ENCODE results near the gene RHBDL1. TPM values are rescaled to one million over a fixed set of nuclear protein-coding genes. Genes with fewer than 3 reads are reported as not detected.

Gene RHBDL1
- total and polyA plus RNA-seq, 2 experiments from 2014 or later = 0.90 to 2.1 TPM

DNA sequence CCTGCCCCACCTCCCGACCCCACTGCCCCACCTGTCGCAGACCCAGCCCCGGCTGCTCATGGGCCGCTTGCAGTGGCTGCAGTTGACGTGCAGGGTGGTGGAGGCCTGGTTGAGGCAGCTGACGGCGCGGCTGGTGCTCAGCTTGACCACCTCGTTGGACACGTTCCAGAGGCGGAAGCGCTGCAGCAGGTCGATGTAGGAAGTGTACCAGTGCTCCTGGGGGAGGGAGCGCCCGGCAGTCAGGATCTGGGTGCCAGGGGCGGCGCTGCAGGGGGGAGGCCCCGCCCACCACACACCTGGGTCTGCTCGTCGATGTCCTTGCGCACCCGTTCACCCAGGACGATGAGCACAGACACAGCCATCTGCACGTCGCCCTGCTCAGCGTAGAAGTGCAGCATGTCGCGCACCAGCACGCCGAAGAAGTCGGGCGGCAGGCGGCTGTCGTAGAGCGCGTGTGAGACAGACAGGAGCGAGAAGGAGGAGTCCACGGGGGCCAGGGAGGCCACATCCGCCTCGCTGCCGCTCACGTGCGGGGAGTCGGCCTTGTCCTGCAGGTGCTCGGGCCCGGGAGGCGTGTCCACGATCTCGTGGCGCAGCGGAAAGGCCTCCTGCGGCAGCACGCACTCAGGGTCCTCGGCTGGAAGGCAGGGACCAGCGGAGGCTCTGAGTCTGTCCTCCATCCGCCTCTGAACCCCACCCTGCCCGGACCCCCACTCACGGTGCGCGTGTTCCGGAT lies 9.7 kb downstream of the RHBDL1 start:
- WGBS, 2 experiments (ENCODE audit: low coverage in 1 of 2, low lambda C conversion rate in 2 of 2, missing lambda C conversion rate in 2 of 2) = 95% methylated on average over 24 to 61 of the region's 61 CpGs
- H3K9me2 ChIP-seq (ENCODE audit: insufficient read depth) = no peaks in the 10 kb centered on the region
- no peak overlapping the region for H3K27ac ChIP-seq
- H3K9me3 ChIP-seq (ENCODE audit: low read depth) = no peaks in the 10 kb centered on the region
- no peaks in the 10 kb centered on the region for H3K27me3 ChIP-seq (replicated peaks; ENCODE audit: insufficient read depth)
- H3K4me3 ChIP-seq = no peak overlapping the region
- H2AFZ ChIP-seq = no peak overlapping the region
- in situ Hi-C loops (cut with MboI) = no loop called here
- no peaks in the 10 kb centered on the region for H4K20me1 ChIP-seq (ENCODE audit: insufficient read depth)
- peaks cover 20% of the 10 kb centered on the region for H3K4me1 ChIP-seq (ENCODE audit: insufficient read depth)
- H3K36me3 ChIP-seq (ENCODE audit: low read depth) = peaks cover 11% of the 10 kb centered on the region; the same call in 1 of the 2 replicates
- DNase-seq = no peak
- TF ChIP-seq EZH2 (IDR thresholded peaks at IDR 0.05; ENCODE audit: insufficient read depth, poor library complexity, severe bottlenecking) = no peak
- peaks cover 60% of the 10 kb centered on the region for H3K79me2 ChIP-seq (ENCODE audit: insufficient read depth)
- H3F3A ChIP-seq (ENCODE audit: insufficient read depth) = peaks cover 15% of the 10 kb centered on the region; the same call in 1 of the 2 replicates
- no peak overlapping the region for H3K9ac ChIP-seq
- no peak overlapping the region for H3K4me2 ChIP-seq (ENCODE audit: unreplicated experiment)

DNA sequence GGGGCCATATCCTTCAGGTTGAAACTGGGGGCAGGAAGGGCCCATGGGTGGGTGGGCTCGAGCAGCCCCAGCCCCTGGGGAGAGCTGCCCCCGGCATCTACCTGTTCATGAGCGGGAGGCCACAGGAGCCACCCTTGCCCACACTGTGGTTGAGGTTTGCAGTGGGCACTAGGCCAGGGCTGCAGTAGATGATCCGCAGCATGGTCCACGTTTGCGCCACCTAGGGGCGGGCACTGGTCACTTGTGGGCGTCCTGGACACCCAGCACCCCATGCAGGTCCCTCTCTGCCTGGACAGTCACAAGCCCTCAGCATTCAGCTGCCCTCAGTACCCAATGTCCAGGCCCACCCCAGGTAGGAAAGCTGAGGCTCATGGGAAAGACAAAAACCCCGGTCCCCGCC lies 10.5 kb downstream of the RHBDL1 start:
- in situ Hi-C loops (cut with MboI) = no loop called here
- Histone ChIP-seq H4K20me1 (ENCODE audit: insufficient read depth) (no peaks in the 10 kb centered on the region), H3K79me2 (ENCODE audit: insufficient read depth) (peaks cover 57% of the 10 kb centered on the region), H3K9me2 (ENCODE audit: insufficient read depth) (no peaks in the 10 kb centered on the region), H3K9me3 (ENCODE audit: low read depth) (no peaks in the 10 kb centered on the region), H3K27me3 (replicated peaks; ENCODE audit: insufficient read depth) (no peaks in the 10 kb centered on the region), H3F3A (ENCODE audit: insufficient read depth) (peaks cover 15% of the 10 kb centered on the region; the same call in 1 of the 2 replicates), H2AFZ (no peak overlapping the region), H3K4me1 (ENCODE audit: insufficient read depth) (peaks cover 23% of the 10 kb centered on the region), H3K36me3 (ENCODE audit: low read depth) (peaks cover 11% of the 10 kb centered on the region; the same call in 1 of the 2 replicates), H3K4me3 (no peak overlapping the region), H3K4me2 (ENCODE audit: unreplicated experiment) (no peak overlapping the region), H3K27ac (no peak overlapping the region), H3K9ac (no peak overlapping the region)
- TF ChIP-seq EZH2 (IDR thresholded peaks at IDR 0.05; ENCODE audit: insufficient read depth, poor library complexity, severe bottlenecking) (no peak), EZH2phosphoT487 (IDR thresholded peaks at IDR 0.05; ENCODE audit: insufficient read depth, low read depth) (no peak)
- 66 to 78% methylated on average over 9 of the region's 10 CpGs for WGBS, 2 experiments (ENCODE audit: low coverage in 1 of 2, low lambda C conversion rate in 2 of 2, missing lambda C conversion rate in 2 of 2)
- peak; percentile 74 for DNase-seq

DNA sequence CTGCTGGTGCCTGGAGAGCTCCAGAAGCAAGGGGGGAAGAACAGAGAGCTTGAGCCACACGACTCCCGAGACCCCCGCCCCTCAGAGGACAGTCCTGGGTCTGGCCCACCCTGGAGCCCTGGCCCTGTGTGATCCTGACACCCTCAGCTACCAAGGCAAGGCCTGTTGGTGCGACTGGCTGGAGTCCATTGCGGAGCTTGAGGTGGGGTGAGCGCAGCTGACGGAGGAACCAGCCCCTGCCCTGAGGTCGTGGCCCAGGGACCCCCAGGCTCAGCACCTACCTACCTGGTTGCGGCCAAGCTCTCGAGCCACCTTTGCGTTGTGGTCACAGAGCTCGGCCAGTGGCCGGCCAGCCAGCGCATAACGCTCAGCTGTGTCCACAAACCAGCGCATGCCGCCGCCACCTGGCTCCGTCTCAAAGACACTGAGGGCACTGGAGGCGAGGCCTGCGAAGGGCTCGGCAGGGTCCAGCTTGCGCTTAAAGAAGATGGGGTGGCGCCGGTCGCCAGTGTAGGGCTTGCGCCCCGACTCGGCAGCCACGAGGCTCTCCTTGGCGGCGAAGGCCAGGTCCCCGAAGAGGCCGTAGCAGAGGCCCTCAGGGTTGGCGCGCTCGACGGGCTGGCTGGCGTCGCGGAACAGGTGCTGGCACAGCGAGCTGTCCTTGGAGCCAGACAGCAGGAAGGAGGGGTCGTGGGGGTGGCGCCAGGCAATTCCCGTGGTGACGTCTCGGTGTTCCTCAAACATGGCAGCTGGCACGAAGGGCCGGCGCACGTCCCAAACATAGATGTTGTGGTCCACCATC lies 11.2 kb downstream of the RHBDL1 start:
- Histone ChIP-seq H3F3A (ENCODE audit: insufficient read depth) (peaks cover 10% of the 10 kb centered on the region; the same call in 1 of the 2 replicates), H3K27me3 (replicated peaks; ENCODE audit: insufficient read depth) (no peaks in the 10 kb centered on the region), H3K9ac (no peak overlapping the region), H3K4me2 (ENCODE audit: unreplicated experiment) (no peak overlapping the region), H3K36me3 (ENCODE audit: low read depth) (peaks cover 10% of the 10 kb centered on the region; the same call in 1 of the 2 replicates), H3K4me1 (ENCODE audit: insufficient read depth) (peaks cover 19% of the 10 kb centered on the region), H4K20me1 (ENCODE audit: insufficient read depth) (no peaks in the 10 kb centered on the region), H3K27ac (no peak overlapping the region), H3K9me3 (ENCODE audit: low read depth) (no peaks in the 10 kb centered on the region), H3K4me3 (no peak overlapping the region), H3K9me2 (ENCODE audit: insufficient read depth) (no peaks in the 10 kb centered on the region), H2AFZ (no peak overlapping the region), H3K79me2 (ENCODE audit: insufficient read depth) (peaks cover 50% of the 10 kb centered on the region)
- 91 to 93% methylated on average over 47 to 51 of the region's 51 CpGs for WGBS, 2 experiments (ENCODE audit: low coverage in 1 of 2, low lambda C conversion rate in 2 of 2, missing lambda C conversion rate in 2 of 2)
- no peak for TF ChIP-seq EZH2phosphoT487 (IDR thresholded peaks at IDR 0.05; ENCODE audit: insufficient read depth, low read depth)
- no peak for TF ChIP-seq EZH2 (IDR thresholded peaks at IDR 0.05; ENCODE audit: insufficient read depth, poor library complexity, severe bottlenecking)
- DNase-seq = no peak
- in situ Hi-C loops (cut with MboI) = no loop called here

DNA sequence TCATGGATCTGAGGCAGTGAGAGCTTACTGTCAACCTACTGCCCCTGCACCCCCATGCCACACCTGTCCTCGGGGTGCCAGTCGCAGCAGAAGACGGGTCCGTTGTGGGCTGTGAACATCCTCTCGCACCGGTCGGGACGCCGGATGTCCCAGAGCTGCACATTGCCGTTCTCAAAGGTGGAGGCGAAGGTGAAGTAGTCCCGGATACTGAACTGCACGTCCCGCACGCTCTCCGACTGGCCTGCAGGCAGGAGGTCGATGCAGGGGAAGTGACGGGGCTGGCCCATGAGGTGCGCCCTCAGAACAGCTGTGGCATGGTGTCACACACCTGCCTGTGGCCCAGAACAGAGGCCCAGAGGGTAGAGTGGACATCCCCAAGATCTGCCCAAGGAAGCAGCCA lies 12.0 kb downstream of the RHBDL1 start:
- Histone ChIP-seq H3K27me3 (replicated peaks; ENCODE audit: insufficient read depth) (no peaks in the 10 kb centered on the region), H3F3A (ENCODE audit: insufficient read depth) (0 out of 2 replicates have a peak, but pooled peaks cover 2% of the 10 kb centered on the region), H3K27ac (no peak overlapping the region), H4K20me1 (ENCODE audit: insufficient read depth) (no peaks in the 10 kb centered on the region), H3K4me1 (ENCODE audit: insufficient read depth) (peaks cover 13% of the 10 kb centered on the region; the same call in 1 of the 2 replicates), H3K9me2 (ENCODE audit: insufficient read depth) (no peaks in the 10 kb centered on the region), H2AFZ (no peak overlapping the region), H3K36me3 (ENCODE audit: low read depth) (0 out of 2 replicates have a peak, but pooled peaks cover 2% of the 10 kb centered on the region), H3K9ac (no peak overlapping the region), H3K4me2 (ENCODE audit: unreplicated experiment) (no peak overlapping the region), H3K79me2 (ENCODE audit: insufficient read depth) (peaks cover 41% of the 10 kb centered on the region), H3K9me3 (ENCODE audit: low read depth) (no peaks in the 10 kb centered on the region), H3K4me3 (no peak overlapping the region)
- WGBS, 2 experiments (ENCODE audit: low coverage in 1 of 2, low lambda C conversion rate in 2 of 2, missing lambda C conversion rate in 2 of 2) = 92 to 95% methylated on average over 19 of the region's 19 CpGs
- in situ Hi-C loops (cut with MboI) = no loop called here
- DNase-seq = no peak
- TF ChIP-seq EZH2phosphoT487 (IDR thresholded peaks at IDR 0.05; ENCODE audit: insufficient read depth, low read depth) = no peak
- no peak for TF ChIP-seq EZH2 (IDR thresholded peaks at IDR 0.05; ENCODE audit: insufficient read depth, poor library complexity, severe bottlenecking)
